Fibroblast of skin of scalp (primary cell): ENCODE data around the gene CPTP. TPM values are rescaled to one million over a fixed set of nuclear protein-coding genes. Genes with fewer than 3 reads are reported as not detected.

Source experiments
- DNase-seq: peaks from one replicate; pipeline ENCODE4 v3.0.0-alpha.2; 2013
- polyA plus RNA-seq, 2 experiments: library from polyadenylated mRNA; unstranded; fragments of 120-200 nt; gene quantifications; one replicate each; pipeline ENCODE4 v1.2.1, GENCODE V29; 2013; ENCODE audit not compliant: insufficient read length in 2 of 2

The CPTP gene
- 19.0 TPM for polyA plus RNA-seq (2013, experiment 1 of 2; ENCODE audit: insufficient read length)
- 19.4 TPM for polyA plus RNA-seq (2013, experiment 2 of 2; ENCODE audit: insufficient read length)

- peak; percentile 92 for DNase-seq
Observed at GRCh38 chr1:1324524-1325287, at the start of gene CPTP, which contains the start of gene INTS11. TSS of gene CPTP (plus strand) at chr1:1324802. CDS start at chr1:1326911, 2,109 bp downstream. TSS of gene INTS11 (minus strand) at chr1:1324660. CDS start at chr1:1324608, 52 bp downstream.

GRCh38 chr1:1274931-1275431 is 49.6 kb upstream of the CPTP start:
- DNase-seq: no peak

DNA sequence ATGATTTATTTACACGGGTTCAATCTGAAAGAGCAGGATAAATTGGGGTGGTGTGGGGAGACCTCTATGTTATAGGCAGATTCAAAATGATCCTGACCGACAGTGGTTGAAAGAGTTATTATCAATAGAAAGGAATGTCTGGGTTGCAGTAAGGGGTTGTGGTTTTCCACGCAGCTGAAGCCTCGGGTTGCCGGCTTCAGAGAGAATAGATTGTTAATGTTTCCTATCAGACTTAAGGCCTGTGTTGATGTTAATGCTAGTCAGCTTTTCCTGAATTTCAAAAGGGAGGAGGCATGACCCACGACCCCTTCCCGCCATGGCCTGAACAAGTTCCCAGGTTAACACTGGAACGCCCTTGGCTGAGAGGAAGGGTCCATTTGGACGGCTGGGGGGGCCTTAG is 48.8 kb upstream of the CPTP start:
- DNase-seq: no peak

- DNase-seq: no peak
Observed at GRCh38 chr1:1278620-1279019, 46.0 kb upstream of the CPTP start.

DNA sequence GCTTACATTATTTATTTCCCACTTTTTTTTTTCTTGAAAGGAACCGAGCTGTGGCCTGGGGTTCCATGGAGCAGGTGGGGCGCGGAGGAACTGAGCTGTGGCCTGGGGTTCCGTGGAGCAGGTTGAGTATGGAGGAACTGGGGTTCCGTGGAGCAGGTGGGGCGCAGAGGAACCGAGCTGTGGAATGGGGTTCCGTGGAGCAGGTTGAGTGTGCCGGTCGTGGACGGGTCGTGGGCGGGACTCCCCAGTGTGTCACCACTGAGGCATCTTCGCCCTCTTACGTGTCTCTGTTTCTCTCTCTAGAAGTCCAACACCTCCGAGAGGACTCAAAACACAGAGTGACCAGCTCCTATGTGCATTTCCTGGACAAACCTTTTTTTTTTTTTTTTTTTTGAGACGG is 45.6 kb upstream of the CPTP start:
- no peak for DNase-seq

DNA sequence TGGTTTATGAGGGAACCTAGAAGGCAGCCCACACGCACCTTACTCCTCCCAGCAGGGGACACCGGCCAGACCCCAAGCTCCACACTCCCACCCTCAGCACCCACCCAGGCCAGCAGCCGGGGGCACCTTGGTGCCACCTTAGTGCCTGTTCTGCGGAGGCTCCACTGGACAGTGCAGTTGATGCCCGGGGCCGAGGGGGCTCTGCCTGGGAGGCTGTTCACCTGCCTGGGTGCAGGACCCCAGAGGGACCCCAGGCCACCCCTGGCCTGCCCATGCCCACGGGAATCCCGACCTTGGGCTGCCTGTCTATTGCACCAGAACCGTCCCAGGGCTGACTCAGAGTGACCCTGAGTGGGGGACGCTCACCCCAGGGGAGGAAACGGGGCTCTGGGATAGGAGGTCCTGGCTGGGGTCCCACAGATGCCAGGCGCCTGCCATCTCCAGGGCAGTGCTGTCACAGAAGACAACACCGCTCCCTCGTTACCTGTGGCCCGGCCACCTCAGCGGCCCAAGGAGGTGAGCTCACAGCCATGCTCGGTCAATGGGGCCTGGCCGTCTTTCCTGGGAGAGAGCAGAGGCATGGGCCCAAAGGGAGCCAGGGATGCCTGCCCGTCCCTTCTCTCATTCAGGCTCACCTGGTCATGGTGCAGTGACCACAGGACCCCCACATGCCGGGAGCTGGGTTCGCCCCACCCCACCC is 43.7 kb upstream of the CPTP start:
- no peak for DNase-seq

DNA sequence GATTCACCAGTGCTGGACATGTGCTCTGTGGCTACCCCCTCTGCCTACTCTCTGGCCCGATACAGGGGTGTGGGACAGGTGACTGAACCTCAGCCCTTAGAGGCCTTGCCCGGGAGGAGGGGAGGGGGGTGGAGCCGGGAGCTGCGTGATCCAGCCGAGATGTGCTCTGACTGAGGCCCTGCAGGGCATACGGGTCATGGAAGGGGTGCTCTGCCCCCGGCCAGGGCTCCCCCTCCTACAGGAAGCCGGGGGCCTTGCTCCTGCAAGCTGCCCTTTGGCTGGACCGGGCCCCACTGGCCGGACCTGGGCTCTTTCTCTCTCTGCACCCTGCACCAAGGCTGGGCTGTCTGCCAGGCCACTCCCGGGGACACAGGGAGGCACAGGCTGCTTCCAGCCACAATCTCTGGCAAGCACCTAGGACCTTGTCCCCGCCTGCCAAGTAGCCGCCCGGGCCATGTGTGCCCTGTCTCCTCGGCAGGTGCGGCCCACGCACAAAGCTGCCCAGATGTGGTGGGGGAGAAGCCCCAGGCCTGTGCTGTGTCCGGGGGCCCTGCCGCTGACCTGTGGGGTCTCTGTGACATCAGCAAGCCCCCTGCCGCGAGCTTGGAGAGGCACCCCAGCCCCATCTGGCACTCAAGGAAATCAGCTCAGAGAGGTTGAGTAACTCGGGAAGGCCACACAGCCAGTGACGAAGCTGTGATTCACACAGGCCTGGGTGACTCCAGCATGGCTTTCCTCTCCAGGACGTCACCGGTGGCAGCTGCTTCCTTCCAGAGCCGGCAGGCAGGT is 42.9 kb upstream of the CPTP start:
- no peak for DNase-seq

GRCh38 chr1:1282998-1283397 is 41.6 kb upstream of the CPTP start:
- no peak for DNase-seq

DNA sequence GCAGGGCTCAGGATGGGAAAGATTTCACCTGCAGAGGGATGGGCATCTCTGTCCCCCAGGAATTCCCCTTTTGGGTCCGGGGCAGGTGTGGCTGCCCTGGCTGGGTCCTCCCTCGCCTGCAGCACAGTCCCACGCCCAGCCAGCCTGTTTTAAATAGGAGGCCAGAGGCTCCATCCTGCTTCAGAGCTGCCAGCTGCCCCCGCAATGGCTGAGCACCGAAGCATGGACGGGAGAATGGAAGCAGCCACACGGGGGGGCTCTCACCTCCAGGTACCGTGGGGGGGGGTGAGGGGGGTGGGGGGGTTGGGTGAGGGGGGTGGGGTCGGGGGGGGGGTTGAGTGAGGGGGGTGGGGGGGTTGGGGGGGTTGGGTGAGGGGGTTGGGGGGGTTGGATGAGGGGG is 40.8 kb upstream of the CPTP start:
- DNase-seq: no peak

GRCh38 chr1:1284221-1285101 is 40.1 kb upstream of the CPTP start:
- DNase-seq: no peak

- DNase-seq: no peak
Observed at GRCh38 chr1:1285102-1285571, 39.5 kb upstream of the CPTP start.

- no peak for DNase-seq
Observed at GRCh38 chr1:1285611-1286311, 38.8 kb upstream of the CPTP start.

DNA sequence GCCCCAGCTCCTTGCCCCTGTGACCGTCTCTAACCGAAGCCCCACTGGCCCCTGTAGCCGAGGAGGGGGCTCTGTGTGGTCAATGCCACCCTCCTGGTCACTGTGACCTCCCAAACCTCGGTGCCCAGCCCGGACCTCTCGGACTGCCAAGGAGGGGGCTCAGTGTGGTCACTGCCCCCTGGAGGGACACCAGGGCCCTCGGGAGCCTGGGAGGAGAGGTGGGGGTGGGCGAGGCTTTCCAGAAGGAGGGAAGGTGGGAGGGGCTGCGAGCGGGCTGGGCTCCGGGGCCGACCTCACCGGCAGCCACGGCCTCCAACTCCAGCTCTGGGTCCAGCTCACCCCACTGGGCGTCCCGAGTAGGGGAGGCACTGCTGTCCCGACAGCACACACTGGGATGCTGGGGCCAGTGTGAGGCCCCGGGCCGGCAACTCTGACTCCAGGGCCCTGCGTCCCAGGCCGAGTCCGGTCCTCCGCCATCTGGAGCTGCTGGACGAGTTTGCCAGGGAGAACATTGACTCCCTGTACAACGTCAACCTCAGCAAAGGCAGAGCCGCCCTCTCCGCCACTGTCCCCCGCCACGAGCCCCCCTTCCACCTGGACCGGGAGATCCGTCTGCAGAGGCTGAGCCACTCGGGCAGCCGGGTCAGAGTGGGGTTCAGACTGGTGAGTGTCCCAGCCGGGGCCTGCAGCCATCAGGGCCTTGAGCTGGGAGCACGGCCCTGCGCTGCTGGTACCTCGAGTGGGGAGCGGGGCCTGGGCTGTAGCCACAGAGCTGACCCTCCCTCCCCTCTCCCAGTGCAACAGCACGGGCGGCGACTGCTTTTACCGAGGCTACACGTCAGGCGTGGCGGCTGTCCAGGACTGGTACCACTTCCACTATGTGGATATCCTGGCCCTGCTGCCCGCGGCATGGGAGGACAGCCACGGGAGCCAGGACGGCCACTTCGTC is 38.0 kb upstream of the CPTP start:
- DNase-seq: no peak

DNA sequence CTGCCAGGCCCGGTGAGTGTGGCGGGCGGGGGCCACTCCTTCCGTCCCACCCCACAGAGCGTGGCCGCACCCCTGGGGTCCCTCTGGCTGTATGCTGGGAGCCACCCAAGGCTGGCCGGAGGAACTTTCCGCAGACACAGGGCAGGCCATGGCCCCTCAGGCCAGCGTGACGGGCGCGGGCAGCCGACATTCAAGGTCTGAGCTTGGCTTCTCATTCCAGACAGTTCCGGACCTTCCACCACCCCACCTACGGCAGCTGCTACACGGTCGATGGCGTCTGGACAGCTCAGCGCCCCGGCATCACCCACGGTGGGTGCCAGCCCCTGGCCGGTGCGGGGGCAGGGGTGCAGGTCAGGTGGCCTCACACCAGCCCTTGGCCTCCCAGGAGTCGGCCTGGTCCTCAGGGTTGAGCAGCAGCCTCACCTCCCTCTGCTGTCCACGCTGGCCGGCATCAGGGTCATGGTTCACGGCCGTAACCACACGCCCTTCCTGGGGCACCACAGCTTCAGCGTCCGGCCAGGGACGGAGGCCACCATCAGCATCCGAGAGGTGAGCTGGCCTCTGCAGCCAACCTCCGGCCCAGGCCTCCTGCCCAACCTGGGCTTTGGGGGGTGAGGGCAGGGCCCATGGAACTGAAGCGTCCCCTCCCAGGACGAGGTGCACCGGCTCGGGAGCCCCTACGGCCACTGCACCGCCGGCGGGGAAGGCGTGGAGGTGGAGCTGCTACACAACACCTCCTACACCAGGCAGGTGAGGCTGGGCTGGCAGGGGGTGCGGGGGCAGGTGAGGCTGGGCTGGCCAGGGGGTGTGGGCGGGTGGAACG is 37.1 kb upstream of the CPTP start:
- DNase-seq: no peak

DNA sequence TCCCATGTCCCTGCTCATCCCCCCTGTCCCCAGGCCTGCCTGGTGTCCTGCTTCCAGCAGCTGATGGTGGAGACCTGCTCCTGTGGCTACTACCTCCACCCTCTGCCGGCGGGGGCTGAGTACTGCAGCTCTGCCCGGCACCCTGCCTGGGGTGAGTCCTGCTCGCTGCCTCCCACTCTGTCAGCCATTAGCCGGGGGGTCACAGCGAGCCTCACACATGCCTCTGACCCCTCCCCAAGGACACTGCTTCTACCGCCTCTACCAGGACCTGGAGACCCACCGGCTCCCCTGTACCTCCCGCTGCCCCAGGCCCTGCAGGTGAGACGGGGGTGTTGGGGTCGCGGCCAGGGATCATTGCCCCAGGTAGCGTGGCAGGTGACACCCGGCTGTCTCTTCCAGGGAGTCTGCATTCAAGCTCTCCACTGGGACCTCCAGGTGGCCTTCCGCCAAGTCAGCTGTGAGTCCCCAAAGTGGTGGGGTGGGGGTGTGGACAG is 34.3 kb upstream of the CPTP start:
- DNase-seq: peak; percentile 64

- DNase-seq: no peak
Observed at GRCh38 chr1:1291023-1291528, 33.5 kb upstream of the CPTP start.

DNA sequence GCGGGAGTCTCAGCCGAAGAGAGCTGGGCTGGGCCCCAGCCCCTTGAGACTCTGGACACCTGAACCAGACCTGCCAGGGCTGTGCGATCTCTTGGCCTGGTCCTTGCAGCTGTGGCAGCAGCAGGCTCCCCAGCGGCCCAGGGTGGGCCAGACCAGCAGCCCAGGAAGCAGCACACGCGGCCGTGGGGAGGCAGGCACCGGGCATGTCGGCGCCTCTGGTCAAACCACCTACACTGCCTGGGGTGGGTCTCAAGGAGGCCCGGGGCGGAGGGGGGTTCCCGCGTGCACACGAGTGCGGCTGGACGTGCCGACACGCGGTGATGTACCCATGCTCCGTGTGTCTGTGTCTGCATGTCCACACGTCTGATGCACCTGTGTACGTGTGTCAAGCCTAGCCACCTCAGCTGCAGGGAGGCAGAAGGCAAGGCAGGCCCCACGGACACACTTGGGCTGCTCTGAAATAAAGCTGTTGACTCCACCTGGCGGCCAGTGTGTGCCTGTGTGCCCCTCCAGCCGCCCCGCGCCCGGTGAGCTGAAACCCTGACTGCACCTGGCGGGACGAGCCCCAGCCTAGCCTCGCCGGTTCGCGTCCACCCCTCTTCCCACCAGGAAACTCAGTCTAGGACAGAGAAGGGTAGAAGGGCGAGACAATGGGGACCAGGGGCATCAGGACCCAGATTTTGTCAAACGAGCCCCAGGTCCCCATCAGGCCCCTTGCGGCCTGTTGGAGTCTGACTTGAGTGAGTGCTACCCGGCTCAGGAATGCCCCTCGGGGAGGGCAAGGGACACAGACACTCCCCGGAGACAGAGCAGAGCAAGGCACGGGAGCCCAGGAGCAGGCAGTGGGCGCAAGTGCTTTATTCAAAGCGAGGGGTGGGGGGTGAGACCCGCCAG is 32.8 kb upstream of the CPTP start:
- DNase-seq: peak; percentile 65

DNA sequence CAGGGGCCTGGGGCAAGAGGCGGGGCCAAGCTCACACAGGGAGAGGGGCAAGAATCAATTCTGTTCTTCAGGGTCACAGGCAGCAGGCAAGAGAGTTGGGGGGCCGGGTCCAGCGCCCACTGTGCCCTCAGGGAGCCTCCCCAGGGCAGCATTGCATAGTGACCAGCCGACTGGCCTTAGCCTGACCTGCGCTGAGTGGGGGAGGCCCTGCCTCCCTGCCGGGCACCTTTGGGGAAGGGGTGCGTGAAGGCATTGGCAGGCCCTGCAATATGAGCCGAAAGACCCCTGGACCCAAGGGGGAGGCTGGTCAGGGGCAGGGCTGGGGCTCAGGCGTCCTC is 32.2 kb upstream of the CPTP start:
- DNase-seq: no peak
